Fibroblast of skin of abdomen (primary cell): Measurements from ENCODE around the gene PEX10.

Experiments used
- DNase-seq: peaks from one replicate; pipeline ENCODE4 v3.0.0-alpha.2; 2013

The PEX10 gene

GRCh38 chr1:2404142-2404889 lies 8.0 kb downstream of the PEX10 start:
- no peak for DNase-seq

GRCh38 chr1:2403273-2403672 lies 9.1 kb downstream of the PEX10 start:
- DNase-seq, result no peak

DNA sequence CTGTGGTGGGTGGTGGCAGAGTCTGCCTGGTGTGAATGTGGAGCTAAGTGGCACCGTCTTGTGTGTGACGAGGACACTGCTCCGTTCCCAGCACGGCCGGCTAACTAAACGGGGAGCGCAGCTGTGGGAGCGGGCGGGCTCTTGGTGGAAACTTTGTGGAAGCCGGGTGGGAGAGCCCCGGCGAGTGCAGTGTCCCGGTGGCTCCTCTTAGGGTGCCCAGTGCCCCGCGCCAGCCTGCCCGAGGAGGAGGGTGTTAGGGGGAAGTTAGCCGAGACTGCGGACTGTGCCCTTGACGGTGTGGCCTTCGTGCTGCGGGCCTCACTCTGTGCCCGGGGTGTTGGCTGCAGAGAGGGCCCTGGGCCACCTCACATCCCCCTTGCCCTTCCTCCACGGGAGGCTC lies 9.9 kb downstream of the PEX10 start:
- DNase-seq, result no peak

DNA sequence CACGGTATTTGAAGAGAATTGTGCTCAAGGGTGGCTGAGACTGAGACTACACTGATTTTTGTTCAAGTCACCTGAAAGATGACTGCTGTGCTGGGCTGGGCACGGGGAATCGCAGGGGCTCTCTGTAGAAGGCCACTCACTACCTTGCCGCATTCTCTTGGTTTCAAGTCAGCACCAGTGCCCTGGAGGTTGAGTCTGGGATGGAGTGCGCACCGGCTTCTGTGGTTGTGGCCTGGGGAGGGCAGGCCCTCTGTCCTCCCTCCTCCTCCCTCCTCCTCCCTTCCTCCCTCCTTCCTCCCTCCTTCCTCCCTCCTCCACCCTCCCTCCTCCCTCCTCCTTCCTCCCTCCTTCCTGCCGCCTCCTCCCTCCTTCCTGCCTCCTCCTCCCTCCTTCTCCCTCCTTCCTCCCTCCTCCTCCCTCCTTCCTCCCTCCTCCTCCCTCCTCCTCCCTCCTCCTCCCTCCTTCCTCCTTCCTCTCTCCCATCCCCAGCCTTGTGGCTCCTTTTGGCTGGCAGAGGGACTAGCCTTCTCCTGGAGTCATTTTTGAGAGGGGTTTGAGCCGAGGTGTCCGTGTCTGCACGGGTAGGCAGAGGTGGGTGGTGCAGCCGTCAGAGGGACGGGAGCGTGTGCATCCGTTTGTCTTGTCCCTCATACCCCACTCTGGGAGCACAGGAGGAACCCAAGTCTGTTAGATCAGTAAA lies 11.3 kb downstream of the PEX10 start:
- no peak for DNase-seq

- no peak for DNase-seq
Measured at GRCh38 chr1:2400576-2400909, 11.8 kb downstream of the PEX10 start.

- no peak for DNase-seq
Measured at GRCh38 chr1:2399890-2400575, 12.3 kb downstream of the PEX10 start.

DNA sequence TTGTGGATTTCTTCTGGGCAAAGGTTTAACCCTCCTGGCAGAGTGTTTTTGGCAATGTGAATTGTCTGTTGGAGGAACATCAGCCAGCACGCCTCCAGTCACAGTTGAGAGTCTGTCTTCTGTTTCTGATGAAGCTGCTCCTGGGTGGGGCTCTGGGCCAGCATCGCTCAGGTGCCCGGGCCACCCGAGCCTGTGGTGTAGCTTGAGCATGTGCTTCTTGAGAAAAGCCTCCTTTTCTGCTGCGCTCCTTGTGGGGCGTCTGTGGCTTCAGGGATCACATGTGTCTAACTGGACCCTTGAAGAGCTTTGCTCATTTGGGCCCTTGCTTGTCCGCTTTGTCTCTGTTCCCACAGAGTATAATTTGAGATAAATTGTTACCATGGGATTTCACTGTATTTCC lies 13.5 kb downstream of the PEX10 start:
- no peak for DNase-seq

- no peak for DNase-seq
Measured at GRCh38 chr1:2397007-2397679, 15.2 kb downstream of the PEX10 start.

- no peak for DNase-seq
Measured at GRCh38 chr1:2396476-2396875, 15.9 kb downstream of the PEX10 start.

GRCh38 chr1:2396059-2396458 lies 16.3 kb downstream of the PEX10 start:
- no peak for DNase-seq

- no peak for DNase-seq
Measured at GRCh38 chr1:2395245-2395644, 17.1 kb downstream of the PEX10 start.

DNA sequence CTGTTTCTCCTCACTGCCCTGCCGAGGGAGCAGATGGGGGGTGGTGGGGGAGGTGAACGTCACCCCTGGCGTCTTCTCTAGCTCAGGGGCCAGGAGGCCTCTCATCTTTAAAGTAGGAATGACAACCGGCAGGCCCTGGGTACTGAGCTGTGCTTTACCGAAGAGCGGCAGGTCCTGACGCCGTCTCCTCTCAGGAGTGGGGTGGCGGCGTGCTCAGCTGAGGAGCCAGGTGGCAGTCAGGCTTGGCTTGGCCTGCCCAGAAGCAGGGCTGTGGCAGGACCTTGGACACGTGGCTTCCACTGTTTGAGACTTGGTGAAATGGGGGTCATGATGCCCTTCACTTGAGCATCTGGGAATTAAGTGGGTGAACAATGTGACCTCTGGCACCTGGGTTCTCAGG lies 17.6 kb downstream of the PEX10 start:
- no peak for DNase-seq

GRCh38 chr1:2394220-2394619 lies 18.1 kb downstream of the PEX10 start:
- DNase-seq, result no peak

DNA sequence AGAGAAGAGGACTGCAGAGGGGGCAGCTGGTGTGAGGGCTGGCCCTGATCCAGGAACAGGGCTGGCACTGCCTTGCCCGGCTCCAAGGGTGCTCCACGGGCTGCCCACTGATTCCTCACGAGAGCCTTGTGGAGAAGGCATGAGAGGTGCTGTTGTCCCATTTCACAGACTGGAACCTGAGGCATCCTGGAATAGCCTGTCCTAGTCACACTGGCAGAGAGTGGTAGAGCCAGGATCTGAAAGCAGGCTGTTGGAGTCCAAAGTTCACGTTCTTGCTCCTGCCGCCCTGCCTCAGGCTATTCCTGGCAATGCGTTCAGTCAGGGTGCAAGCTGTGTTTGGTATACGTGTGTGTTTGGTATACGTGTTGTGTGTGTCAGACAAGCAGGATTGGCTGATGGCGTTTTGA lies 18.9 kb downstream of the PEX10 start:
- no peak for DNase-seq

- DNase-seq, result no peak
Measured at GRCh38 chr1:2392686-2393085, 19.7 kb downstream of the PEX10 start.

DNA sequence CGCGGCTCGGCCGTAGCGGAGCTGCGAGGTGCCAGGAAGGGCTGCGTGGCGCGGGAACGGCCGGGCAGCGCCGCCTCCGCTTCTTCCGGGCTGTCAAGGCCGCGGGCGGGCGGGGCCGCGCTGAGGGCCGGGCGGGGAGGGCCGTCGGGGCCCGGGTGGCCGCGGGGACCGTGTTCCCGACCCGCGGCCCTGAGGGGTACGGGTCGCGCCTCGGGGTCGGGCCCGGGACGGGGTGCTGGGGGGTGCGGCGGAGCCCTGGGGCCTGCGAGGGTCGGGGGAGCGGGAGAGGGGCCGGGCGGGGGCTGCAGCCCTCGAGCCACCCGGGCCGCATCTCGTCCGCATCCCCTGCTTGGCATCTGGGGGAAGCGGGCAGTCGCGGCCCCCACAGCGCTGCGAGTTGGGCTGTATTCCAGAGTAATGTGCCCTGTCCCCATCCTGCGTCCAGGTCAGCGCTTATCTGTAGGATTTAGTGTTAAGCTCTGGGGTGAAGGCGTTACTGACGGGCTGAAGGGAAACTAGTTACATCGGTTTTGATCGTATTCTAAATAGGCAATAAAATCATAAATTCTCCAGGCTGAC lies 20.3 kb downstream of the PEX10 start:
- DNase-seq, result no peak

DNA sequence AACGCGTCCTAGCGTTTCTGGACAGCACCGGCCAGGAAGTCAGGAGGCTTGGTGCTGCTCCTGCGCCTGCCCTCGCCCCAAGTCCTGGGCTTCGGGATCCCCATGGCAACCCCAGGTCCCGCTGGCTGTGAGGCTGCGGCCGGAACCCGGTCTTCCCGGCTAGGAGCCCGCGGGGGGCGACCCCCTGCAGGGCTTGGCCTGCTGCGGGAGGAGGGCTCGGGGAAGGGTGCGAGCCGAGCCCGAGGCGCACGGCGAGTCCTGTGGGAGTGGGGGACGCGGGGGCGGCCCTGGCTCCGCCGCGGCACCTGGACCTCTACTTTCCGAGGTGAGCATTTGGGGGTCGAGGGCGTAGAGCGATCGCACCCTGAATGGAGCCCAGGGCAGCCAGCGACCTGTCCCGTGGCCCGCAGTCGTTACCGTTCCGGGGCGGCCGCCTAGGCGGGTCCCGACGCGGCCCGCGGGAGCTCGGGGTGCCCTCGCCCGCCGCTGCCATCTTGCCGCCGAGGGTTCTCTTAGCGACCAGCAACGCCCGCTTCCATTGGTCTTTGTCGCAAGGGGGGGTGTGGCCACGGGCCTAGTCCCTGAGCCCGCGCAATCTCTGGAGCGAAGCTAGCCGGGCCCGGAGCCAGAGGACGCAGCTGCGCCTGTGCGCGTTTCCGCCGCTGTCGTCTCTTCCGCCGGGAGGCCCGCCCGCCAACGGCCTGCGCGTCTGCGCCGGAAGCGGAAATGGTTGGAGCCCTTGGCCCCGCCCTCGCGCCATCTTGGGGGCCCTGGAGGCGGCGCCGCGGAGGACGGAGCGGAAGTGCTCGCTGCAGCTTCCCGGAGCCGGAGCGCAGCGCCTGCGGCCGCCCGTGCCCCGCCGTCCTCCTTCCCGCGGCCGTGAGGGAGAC lies 21.1 kb downstream of the PEX10 start, which contains the start of the genes MORN1 and RER1:
Gene MORN1 (minus strand): TSS at position 514 of the 890 bp plus-strand sequence. CDS start 21 bp downstream, at position 493.
Gene RER1 (plus strand): TSS at position 801 of the 890 bp plus-strand sequence. CDS start 3,950 bp downstream, outside the sequence.
- peak; percentile 99 for DNase-seq

DNA sequence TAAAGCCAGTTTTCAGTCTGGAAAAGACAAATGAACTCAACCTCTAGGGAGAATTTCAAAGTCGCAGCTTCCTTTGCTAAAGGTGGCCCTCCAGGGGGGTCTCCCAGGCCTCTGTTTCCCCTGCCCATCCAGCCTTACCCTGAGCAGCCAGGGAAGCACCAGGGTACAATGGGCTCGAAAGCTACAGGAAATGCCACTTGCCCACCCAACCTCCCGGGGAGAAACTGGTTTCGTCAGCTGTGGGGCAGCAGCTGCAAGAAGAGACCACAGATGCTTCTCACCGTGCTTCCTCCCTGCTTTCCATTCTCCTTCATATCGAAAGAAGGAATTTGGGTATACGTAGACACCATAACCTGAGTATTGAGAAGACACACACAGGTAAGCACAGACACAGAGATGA lies 22.7 kb downstream of the PEX10 start:
- DNase-seq, result no peak

GRCh38 chr1:2388004-2388913 lies 24.1 kb downstream of the PEX10 start:
- no peak for DNase-seq
